Measurements from ENCODE around the gene BTLA. TPM values are rescaled to one million over a fixed set of nuclear protein-coding genes. Genes with fewer than 3 reads are reported as not detected.

Gene BTLA
- total and polyA plus RNA-seq, 2 of the 8 experiments (the other 6 are each of a cell fraction or from before 2014, with no cell fraction given), result not detected

DNA sequence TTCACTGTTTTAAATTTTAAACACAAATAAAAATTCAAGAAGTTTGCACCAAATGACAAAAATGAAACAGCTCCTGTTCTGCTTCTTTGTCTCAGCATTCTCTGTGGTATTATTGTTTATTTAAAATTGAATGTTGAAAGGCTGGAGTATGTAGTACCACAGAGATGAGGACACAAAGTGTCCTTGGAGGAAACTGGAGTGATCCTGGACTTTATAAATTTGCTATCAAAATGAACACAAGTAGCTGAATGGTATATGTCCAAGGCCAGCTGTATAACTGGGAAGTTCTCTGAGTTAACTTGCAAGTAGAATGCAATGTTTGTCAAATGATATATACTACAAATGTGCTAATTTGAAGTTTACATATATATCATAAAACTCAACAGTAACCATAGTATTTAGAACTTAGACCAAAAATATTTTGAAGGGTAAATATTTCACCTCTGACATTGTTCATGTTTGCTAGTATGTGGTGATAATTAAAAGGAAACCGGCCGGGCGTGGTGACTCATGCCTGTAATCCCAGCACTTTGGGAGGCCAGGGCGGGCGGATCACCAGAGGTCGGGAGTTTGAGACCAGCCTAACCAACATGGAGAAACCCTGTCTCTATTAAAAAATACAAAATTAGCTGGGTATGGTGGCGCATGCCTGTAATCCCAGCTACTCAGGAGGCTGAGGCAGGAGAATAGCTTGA lies 12.3 kb downstream of the BTLA start (continued):
- no peak for TF ChIP-seq JUN (IDR thresholded peaks at IDR 0.05; ENCODE audit: low read depth, low read length)
- no peak for TF ChIP-seq KDM4A (IDR thresholded peaks at IDR 0.05; ENCODE audit: low read depth, low read length, severe bottlenecking)
- no peak for TF ChIP-seq SIN3A (conservative IDR thresholded peaks at IDR 0.05 in 1 of 2, IDR thresholded peaks at IDR 0.05 in 1 of 2; ENCODE audit: low read depth in 1 of 2, low read length in 2 of 2)
- TF ChIP-seq CTBP2 (IDR thresholded peaks at IDR 0.05; ENCODE audit: borderline replicate concordance, insufficient read depth, insufficient read length, low read length), result no peak

All from H1 (cell line).